Rectal smooth muscle tissue (tissue), 1 donor: Measurements from ENCODE around the gene CCSER1.

ENCODE experiments used
- H3K27ac ChIP-seq: one replicate; pipeline ENCODE4 v1.7.0; 2013; ENCODE audit warnings: low read depth, low read length, inconsistent platforms
- H3K27me3 ChIP-seq: one replicate; pipeline ENCODE4 v1.7.0; 2013; ENCODE audit warnings: low read length; ENCODE audit not compliant: control insufficient read depth, insufficient read depth
- H3K36me3 ChIP-seq: one replicate; pipeline ENCODE4 v1.7.0; 2013; ENCODE audit warnings: low read length; ENCODE audit not compliant: control insufficient read depth, insufficient read depth
- H3K4me1 ChIP-seq: one replicate; pipeline ENCODE4 v1.7.0; 2013; ENCODE audit warnings: low read length; ENCODE audit not compliant: control insufficient read depth, insufficient read depth
- H3K4me3 ChIP-seq: one replicate; pipeline ENCODE4 v1.7.0; 2013; ENCODE audit warnings: low read length
- H3K9ac ChIP-seq: one replicate; pipeline ENCODE4 v1.7.0; 2013; ENCODE audit warnings: low read length

The CCSER1 gene

DNA sequence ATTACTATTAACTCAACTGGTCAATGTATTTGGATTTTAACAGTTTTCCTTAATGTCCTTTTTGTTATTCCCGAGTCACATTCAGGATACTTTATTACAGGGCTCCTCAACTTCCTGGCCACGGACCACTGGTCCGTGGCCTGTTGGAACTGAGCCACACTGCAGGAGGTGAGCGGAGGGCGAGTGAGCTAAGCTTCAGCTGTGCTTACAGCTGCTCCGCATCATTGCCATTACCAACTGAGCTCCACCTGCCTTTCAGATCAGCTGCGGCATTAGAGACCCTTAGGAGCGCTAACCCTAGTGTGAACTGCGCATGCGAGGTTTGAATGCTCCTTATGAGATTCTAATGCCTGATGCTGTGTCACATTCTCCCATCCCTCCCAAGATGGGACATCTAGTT lies 591.7 kb downstream of the CCSER1 start:
- Histone ChIP-seq H3K4me3 (no peak overlapping the region), H3K4me1 (no peaks in the 10 kb centered on the region), H3K27ac (no peak overlapping the region), H3K27me3 (no peaks in the 10 kb centered on the region), H3K36me3 (no peaks in the 10 kb centered on the region), H3K9ac (no peak overlapping the region)

DNA sequence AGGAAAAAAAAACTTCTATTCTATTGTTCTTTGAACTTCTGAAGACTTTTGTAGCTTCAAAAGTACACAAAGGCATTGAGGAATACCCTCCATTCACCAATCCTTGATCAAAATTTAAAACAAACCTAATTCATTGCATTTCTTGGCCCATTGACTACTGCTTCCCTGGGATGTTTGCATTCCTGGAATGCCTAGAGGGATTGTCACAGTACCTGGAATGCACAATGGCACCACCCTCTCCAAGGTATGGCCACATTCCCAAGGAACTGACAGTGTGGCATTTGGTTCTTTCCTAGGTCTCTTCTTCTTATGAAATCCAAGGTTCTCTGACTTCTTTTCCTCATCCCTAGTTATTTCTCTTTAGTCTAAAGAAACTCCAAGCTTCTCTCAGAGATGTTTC lies 600.7 kb downstream of the CCSER1 start:
- Histone ChIP-seq H3K27ac (no peak overlapping the region), H3K9ac (no peak overlapping the region), H3K36me3 (no peaks in the 10 kb centered on the region), H3K27me3 (no peaks in the 10 kb centered on the region), H3K4me1 (no peaks in the 10 kb centered on the region), H3K4me3 (no peak overlapping the region)

DNA sequence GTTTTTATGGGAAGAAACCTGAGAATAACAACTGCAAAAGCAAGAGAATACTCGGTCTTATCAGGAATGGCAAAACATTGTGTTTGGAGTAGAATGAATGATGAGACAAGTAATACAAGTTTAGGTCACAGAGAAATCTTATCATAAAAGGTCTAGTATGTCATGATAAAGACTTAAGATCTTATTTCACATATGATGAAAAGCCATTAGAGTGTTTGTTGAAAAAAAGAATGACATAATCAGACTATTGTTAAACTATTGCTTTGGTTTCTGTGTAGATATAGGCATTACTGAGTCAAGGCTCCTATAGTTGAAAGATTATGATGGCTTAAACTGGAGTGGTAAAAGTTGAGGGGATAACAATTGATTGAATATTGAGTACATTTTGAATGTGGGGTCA lies 603.6 kb downstream of the CCSER1 start:
- no peak overlapping the region for H3K27ac ChIP-seq
- H3K9ac ChIP-seq: no peak overlapping the region
- no peak overlapping the region for H3K4me3 ChIP-seq
- H3K4me1 ChIP-seq: no peaks in the 10 kb centered on the region
- H3K36me3 ChIP-seq: no peaks in the 10 kb centered on the region
- no peaks in the 10 kb centered on the region for H3K27me3 ChIP-seq

DNA sequence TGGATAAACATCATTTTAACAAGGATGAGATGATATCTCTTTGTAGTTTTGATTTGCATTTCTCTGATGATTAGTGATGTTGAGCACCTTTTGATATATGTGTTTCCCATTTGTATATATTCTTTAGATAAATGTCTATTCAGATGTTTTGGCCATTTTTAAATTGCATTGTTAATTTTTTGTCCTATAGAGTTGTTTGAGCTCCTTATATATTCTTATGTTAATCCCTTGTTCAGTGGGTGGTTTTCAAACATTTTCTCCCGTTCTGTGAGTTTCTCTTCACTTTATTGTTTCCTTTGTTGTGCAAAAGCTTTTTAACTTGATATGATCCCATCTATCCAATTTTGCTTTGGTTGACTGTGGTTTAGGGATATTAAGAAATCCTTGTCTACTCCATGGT lies 606.0 kb downstream of the CCSER1 start:
- no peak overlapping the region for H3K9ac ChIP-seq

DNA sequence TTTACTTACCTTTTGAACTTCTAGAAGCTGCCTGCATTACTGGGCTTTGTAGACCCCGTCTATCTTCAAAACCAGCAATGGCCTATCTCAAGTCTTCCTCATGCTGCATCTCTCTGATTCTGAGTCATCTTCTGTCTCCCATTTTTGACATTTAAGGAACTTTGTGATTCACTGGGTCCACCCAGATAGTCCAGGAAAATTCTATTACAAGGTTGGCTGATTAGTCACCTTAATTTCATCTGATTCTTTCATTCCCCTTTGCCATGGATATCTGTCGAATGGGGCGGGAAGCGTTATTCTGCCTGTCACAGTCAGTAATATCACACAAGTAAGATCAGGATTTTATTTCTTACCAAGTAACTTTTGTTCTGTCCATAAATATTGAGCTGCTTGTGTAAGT lies 618.0 kb downstream of the CCSER1 start:
- Histone ChIP-seq H3K27me3 (no peaks in the 10 kb centered on the region), H3K27ac (no peak overlapping the region), H3K36me3 (no peaks in the 10 kb centered on the region), H3K9ac (no peak overlapping the region), H3K4me3 (no peak overlapping the region), H3K4me1 (no peaks in the 10 kb centered on the region)

More for the DNA sequence above, 606.0 kb downstream of the CCSER1 start:
- Histone ChIP-seq H3K27me3 (no peaks in the 10 kb centered on the region), H3K27ac (no peak overlapping the region), H3K4me3 (no peak overlapping the region), H3K4me1 (no peaks in the 10 kb centered on the region), H3K36me3 (no peaks in the 10 kb centered on the region)

DNA sequence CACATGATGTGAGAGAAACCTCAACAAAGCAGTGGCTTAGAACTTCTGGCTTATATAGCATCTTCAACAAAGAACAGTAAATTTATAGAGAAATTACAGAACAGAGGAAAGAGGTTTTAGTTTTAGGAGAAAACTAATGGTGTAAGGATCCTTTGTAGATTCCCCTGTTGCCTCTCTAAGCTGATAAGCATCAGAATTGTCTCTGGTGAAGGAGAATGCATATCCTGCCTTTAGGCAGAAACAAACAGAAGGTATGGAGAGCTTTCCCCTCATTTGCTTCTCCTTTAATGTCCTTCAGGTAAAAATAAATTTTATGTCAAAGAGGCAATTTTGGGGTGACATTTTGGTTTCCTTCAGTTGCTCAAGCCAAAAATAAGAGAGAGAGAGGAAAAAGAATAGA lies 625.9 kb downstream of the CCSER1 start:
- H3K4me3 ChIP-seq: no peak overlapping the region

DNA sequence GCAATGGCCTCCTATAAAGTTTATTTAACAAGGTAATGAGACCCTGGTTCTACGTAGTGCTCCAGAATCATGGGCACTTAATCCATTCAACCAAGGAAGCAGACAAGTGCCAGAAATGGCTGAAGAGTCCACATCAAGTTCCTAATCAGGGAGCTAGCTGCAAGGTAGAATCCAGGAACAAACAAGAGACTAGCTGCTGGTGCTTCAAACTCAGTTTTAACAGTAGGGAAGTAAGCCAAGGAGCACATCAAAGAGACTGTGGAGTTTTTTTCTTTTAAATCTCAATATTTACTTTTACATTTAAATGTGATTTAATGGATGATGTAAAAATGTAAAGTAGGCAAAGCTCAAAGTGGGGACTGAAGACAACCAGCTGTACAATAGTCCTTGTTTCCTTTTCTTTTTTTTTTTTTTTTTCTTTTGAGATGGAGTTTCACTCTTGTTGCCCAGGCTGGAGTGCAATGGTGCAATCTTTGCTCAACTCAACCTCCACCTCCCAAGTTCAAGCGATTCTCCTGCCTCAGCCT lies 630.4 kb downstream of the CCSER1 start:
- Histone ChIP-seq H3K4me3 (no peak overlapping the region), H3K4me1 (no peaks in the 10 kb centered on the region), H3K27me3 (no peaks in the 10 kb centered on the region), H3K36me3 (no peaks in the 10 kb centered on the region), H3K27ac (no peak overlapping the region), H3K9ac (no peak overlapping the region)

More for the DNA sequence above, 625.9 kb downstream of the CCSER1 start:
- Histone ChIP-seq H3K36me3 (no peaks in the 10 kb centered on the region), H3K27ac (no peak overlapping the region), H3K9ac (no peak overlapping the region), H3K4me1 (no peaks in the 10 kb centered on the region), H3K27me3 (no peaks in the 10 kb centered on the region)

DNA sequence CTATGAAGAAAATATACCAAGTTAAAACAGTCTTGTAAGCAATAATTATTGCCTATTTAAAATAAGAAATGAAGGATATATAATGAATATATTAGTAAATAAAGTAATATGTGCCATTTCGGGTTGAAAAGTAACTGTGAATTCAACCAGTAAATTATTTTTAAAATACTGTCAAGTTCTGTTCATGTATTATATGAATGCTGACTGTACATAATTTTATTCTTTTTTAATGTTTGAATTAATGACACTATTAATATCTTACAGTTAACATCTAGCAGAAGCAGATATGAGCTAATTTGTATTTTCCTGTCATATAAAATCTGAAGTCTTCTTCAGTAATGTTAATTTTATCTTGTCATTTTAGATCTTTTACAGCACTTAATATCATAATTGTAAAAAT lies 632.9 kb downstream of the CCSER1 start:
- Histone ChIP-seq H3K4me3 (no peak overlapping the region), H3K27ac (no peak overlapping the region), H3K9ac (no peak overlapping the region), H3K27me3 (no peaks in the 10 kb centered on the region), H3K4me1 (no peaks in the 10 kb centered on the region), H3K36me3 (no peaks in the 10 kb centered on the region)

DNA sequence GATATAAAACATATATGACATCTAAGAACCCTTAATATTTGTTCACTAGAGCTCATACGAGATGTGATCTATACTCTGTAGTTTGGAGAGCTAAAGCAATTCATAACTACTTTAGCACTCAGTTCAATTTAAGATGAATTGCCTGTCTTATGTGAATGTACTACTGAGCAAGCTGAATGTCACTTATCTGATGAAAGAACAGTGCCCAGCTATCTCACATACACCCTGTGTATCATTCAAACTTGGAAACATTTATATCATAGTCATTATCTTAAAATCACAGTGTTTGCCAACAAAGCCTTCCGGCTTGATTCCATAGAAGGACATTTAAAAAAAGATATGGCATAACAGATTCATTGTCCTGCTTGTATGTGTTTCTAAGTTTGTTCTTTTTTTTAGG lies 639.6 kb downstream of the CCSER1 start:
- Histone ChIP-seq H3K27ac (no peak overlapping the region), H3K4me3 (no peak overlapping the region), H3K27me3 (no peaks in the 10 kb centered on the region), H3K4me1 (no peaks in the 10 kb centered on the region), H3K36me3 (no peaks in the 10 kb centered on the region), H3K9ac (no peak overlapping the region)

DNA sequence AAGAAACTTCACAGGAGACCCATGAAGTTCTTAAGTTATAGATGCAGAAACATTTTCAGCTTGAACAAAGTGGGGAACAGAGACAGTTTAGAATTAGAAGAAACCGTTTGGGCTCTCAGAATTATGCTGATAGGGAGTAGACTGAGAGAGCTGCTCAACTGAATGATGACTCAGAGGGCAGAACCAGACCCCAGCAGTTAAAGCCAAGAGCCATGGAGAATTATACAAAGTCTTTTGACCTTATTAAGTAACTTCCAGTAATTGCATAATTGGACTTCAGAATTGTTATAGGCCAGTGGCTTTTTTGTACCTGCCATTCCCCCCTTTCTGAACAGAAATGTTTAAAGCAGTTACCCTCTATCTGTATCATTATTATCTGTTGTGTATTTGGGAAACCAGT lies 642.1 kb downstream of the CCSER1 start:
- no peak overlapping the region for H3K4me3 ChIP-seq
- no peaks in the 10 kb centered on the region for H3K4me1 ChIP-seq
- H3K27me3 ChIP-seq: no peaks in the 10 kb centered on the region
- H3K27ac ChIP-seq: no peak overlapping the region
- H3K9ac ChIP-seq: no peak overlapping the region
- H3K36me3 ChIP-seq: no peaks in the 10 kb centered on the region

DNA sequence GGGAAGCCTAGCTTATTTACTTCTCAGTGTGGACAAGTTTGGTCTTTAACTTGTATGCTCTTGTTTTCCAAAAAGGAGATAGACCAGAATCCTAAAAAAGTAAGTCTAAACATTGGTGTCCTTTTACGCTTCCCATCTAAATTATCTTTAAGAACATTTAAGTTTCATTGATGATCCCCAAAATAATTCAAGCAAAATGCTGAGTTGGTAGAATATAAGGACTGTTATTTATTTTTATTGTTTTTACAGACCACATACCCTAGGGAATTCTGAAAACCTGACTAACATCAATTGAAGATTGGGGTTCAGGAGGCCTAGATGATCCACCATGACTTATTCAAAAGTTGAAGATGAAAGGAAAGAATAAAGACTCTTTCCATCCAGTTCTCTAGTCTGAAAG lies 653.0 kb downstream of the CCSER1 start:
- H3K27me3 ChIP-seq: no peaks in the 10 kb centered on the region
- H3K9ac ChIP-seq: no peak overlapping the region
- H3K36me3 ChIP-seq: no peaks in the 10 kb centered on the region
- no peak overlapping the region for H3K4me3 ChIP-seq
- H3K4me1 ChIP-seq: no peaks in the 10 kb centered on the region
- no peak overlapping the region for H3K27ac ChIP-seq

DNA sequence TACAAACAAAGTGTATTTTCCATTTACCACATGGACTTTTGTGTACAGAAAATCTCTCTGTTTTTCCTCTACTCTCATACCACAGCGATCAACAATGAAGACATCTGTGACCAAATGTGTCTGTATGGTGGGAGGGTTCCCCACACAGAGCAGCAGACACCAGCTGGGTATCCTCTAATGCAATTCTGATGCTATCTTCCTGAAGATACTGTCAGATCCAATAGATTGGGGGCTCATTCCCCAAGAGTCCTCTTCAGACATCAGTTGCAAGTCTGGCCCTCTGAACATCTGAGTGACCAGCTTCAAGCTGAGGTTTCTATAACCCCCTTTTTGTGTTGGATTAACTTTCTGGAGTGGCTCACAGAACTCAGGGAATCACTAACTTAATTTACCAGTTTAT lies 659.4 kb downstream of the CCSER1 start:
- H3K4me1 ChIP-seq: no peaks in the 10 kb centered on the region
- H3K36me3 ChIP-seq: no peaks in the 10 kb centered on the region
- H3K9ac ChIP-seq: no peak overlapping the region

DNA sequence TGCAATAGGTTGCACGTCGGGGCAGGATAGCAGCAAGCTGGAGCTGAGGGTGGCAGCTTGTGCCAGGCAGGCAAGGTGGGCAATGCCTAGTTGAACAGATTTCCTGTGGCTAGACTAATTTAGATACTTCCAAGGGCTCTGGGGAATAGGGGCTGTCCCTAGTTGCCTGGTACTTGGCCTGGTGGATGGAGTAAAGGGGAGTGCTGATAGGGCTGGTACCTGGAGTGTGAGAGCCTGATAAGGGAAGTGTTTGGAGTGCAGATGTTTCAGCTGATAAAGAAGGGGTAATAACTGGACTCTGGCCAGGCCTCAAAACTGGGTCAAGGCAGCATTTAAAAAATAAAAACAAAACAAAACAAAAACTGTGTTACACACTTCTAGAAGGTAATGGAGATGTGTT lies 665.5 kb downstream of the CCSER1 start:
- H3K27ac ChIP-seq: no peak overlapping the region
- no peak overlapping the region for H3K4me3 ChIP-seq
- H3K27me3 ChIP-seq: no peaks in the 10 kb centered on the region
- no peaks in the 10 kb centered on the region for H3K4me1 ChIP-seq
- H3K9ac ChIP-seq: no peak overlapping the region
- H3K36me3 ChIP-seq: no peaks in the 10 kb centered on the region

More for the DNA sequence above, 659.4 kb downstream of the CCSER1 start:
- Histone ChIP-seq H3K27ac (no peak overlapping the region), H3K27me3 (no peaks in the 10 kb centered on the region), H3K4me3 (no peak overlapping the region)
